NCI-H128 (cell line): ENCODE measurements around the gene ACSL5.
"Not testable (repeated sequence)": the region's sequence is repeated elsewhere in the genome, so short reads cannot be mapped to it uniquely, and the experiment has no call there.

Experiments
- DNase-seq: peaks from one replicate; lab custom pipeline; 2025; ENCODE audit not compliant: unreplicated experiment; lab: John Stamatoyannopoulos, UW

Gene ACSL5

GRCh38 chr10:112374724-112375541 is 1.0 kb downstream of the ACSL5 start:
- no peak for DNase-seq

DNA sequence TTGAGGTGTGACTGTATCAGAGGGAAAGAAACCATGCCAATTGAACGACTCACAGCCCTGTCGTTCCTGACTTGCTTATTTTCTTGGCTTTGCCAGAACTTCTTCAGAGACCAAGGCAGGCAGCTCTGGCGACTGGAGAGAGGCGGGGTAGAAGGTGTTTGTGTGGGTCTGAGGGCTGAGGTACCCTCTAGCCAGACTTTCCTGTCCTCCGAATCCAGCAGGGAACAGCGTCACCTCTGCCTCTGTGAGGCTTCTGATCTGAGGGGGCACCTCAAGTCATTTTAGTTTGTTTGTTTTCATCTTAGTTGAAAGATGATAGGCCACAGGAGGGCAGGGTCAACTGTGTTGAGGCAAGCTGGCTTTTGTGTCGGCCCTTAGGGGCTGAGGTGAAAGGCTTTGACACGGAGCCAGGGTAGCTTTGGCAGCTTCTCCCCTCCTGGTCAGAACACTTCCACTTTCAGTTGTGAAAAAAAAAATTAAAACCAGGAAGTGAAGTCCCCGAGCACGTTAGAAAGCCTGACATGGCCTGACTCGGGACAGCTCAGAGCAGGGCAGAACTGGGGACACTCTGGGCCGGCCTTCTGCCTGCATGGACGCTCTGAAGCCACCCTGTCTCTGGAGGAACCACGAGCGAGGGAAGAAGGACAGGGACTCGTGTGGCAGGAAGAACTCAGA is 1.9 kb downstream of the ACSL5 start:
- DNase-seq, result no peak

DNA sequence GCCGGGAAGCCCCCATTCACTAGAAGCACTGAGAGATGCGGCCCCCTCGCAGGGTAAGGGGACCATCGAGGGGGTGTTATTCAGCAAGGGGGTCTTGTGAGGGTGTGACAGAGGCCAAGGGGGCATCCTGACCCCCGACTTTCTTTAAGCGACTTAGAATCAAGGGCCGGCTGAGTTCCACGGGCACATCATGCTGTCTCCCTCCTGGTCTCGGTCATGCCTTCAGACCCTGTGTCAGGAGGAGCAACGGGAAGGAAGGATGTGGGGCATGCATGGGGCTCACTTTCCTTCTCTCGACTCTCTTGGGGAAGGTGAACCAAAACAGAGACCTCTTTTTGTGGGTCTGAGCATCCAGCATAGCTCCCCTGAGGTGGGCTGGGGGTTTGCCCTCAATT is 2.5 kb downstream of the ACSL5 start:
- no peak for DNase-seq

DNA sequence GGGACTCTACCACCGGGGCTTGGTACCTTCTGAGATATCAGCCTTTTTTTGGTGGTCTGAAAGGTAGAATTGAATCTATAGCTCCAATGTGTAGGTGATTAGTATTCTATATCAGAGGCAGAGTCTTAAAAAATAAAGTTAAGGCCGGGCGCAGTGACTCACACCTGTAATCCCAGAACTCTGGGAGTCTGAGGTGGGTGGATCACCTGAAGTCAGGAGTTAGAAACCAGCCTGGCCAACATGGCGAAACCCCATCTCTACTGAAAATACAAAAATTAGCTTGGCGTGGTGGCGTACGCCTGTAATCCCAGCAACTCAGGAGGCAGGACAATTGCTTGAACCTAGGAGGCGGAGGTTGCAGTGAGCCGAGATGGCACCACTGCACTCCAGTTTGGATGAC is 3.2 kb downstream of the ACSL5 start:
- not testable (repeated sequence) for DNase-seq

DNA sequence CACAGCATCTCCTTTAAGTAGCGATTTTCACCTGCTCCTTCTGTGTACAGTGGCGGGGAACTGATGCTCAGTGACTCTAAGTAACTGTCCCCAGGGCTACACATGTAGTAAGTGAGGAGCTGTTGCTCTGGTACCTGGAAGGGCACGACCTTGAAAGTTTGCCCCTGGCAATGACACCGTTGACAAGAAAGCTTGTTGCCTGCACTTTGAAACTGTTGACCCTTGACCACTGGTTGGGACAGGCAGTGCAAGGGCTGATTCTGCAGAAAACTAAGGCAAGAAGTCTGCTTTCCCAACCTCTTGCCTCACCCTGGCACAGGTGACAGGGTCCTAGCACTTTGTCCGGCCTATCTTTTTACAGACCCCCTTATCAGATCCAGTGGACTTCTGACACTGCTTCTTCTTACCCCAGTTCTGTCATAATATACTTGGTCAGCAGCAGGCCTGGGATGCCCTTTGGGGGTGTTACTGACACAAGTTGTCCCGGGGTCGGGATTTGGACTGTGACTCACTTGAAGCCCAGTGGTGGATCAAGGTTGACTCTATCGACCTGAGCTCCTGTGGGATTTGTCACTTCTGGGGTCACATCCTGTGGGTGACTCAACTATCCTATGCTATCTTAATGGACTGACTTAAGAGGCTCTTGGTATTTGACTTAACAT is 5.8 kb downstream of the ACSL5 start:
- no peak for DNase-seq

GRCh38 chr10:112382515-112383235 is 8.8 kb downstream of the ACSL5 start:
- no peak for DNase-seq

DNA sequence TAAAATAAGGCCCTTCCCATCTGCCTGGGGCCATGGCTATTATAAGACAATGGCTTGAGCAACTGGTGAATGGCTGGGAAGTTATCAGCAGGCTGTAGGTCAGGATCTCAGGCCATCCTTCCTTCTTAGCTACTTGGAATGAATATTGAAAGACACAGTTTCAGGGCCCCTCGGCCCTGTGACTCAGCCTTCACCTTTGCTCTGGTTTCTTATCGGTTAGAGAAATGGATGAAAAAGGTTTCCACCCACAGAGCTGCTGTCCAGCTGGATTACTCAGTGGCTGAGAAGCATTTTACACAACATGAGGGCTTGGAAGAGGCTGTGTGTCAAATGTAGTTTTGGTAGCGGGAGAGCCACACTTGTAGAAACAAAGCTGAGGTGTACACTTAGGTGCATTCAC is 9.4 kb downstream of the ACSL5 start:
- DNase-seq, result no peak

DNA sequence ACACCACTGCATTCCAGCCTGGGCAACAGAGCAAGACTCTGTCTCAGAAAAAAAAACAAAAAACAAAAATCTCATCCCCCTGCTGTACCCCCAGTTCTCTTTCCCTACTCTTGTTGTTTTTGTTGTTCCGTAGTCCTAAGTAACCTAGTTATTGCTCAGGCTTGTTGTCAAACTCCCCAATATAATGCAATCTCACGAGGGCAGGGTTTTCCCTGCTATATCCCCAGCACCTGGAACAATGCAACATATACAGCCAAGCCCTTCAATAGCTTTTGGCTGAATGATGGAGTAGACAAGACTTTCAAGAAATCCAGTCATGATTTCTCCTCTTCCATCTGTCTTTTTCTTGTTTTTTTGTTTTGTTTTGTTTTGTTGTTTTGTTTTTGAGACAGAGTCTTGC is 10.2 kb downstream of the ACSL5 start:
- DNase-seq, result no peak

DNA sequence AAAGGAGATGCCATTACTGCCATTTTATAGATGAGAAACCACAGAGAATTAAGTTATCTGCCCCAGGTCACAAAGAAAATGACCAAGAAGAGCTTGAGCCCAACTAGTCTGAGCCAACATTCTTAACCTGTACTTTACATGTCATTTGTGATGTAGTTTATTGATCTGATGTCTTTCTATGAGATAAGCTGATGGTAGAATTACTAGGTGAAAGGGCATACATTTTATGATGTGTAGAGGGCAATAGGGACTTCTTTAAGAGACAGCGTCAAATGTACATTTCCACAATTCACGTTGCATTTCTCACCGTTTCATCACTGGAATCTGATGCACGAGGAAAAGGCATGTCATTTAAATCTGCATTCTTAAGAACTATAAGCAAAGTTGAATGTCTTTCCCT is 11.3 kb downstream of the ACSL5 start:
- DNase-seq, result no peak

DNA sequence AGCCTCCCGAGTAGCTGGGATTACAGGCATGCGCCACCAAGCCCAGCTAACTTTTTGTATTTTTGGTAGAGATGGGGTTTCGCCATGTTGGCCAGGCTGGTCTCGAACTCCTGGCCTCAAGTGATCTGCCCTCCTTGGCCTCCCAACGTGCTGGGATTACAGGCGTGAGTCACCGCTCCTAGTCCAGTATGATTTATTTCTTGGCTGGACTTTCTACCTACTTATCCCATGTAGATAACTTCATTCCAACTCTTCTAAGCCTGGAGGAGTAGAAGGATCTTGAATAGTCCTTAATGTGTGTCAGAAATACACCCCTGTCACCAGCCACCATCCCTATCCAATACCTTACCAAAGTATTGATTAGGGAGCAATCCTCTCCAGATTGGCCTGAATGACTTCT is 14.1 kb downstream of the ACSL5 start:
- not testable (repeated sequence) for DNase-seq

DNA sequence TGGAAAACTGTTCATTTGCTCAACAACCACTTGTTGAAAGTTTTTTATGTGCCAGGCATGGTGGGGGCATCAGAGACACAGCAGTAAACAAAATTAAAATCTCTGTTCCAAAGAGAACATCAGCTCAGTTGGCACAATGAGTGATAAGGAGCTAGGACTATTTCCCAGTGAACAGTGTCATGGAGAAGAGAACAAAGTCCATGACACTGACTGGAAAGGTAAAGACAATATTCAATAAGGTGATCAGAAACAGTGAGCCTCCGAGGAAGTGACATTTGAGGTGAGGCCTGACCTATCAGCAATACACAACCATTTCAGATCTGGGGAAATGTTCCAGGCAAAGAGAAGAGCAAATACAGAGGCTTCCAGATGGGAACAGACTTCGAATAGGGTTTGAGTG is 14.6 kb downstream of the ACSL5 start:
- no peak for DNase-seq

DNA sequence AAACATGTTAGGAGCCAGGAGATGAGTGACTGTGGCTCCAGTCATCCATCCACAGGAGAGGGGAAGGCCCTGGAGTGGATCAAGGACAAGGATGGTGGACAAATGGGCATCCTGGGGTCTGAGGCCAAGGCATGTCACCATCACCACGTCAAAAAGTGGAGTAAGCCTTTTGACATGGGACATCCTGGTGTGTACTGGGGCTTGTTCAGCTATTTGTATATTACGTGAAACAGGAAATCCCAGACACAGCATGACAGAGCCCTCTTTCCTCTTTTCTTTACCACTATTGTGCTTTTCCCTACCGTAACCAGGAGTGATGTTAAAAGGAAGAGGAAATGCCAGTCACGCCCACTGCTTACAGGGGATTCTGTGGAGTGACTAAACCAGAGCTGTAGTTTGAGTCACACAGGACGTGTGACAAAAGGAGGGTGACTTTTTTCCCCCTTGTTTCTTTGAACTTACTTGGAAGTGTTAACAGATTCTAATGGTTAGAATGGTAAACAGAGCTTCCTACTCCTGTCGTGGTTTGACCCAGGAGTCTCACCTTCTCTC is 15.4 kb downstream of the ACSL5 start:
- no peak for DNase-seq

- DNase-seq, result no peak
Measured at GRCh38 chr10:112390125-112390703, 16.3 kb downstream of the ACSL5 start.

- no peak for DNase-seq
Measured at GRCh38 chr10:112393341-112393740, 19.4 kb downstream of the ACSL5 start.

GRCh38 chr10:112393827-112394226 is 19.9 kb downstream of the ACSL5 start:
- no peak for DNase-seq

DNA sequence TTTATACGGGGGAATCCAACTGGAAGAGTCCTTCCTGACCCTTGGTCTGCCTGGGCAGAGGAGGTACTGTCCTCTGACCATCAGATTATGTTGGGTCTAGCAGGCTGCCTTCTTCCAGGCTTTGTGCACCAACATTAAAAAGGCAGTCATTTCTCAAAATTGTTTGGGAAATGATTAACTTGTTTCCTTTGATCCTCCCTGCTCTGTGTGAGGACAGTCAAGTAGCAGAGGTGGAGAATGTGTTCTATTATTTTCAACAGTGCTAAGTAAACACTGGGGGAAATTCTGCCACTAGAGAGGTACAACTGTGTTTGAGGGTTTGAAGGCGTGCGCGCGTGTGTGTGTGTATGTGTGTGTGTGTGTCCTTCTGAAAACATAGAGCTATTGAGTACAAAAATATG is 20.6 kb downstream of the ACSL5 start:
- DNase-seq, result no peak

DNA sequence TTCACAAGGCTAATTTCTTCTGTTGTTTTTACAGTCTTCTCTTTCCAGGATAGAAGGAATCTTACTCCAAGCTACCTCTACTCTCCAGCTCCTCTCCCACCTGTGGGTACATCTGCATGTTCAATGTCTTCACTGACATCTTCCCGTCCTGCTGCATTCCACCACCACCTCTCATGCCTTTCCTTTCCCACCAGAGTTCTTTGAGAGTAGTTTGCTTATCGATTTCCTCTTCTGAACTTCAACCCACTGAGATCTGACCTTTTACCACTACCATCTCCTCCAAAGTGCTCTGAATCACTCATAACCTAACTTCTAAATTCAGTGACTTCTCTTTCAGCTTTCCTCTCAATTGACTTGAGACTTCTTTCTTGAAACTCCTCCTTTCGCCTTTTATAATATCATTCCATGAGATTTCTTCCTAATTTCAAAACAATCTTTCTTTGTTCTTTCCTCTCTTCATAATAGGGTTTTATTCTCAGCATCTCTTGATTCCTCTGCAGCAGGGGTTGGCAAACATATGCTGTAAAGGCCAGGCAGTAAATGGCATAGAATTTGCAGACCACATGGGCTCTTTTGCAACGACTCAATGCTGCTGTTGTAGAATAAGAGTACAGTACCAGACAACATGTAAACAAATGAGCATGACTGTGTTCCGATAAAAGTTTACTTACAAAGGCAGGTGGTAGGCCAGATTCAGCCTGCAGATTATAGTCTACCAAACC is 22.1 kb downstream of the ACSL5 start:
- no peak for DNase-seq

GRCh38 chr10:112397592-112397991 is 23.7 kb downstream of the ACSL5 start:
- DNase-seq, result no peak

- DNase-seq, result no peak
Measured at GRCh38 chr10:112402917-112403316, 29.0 kb downstream of the ACSL5 start.

DNA sequence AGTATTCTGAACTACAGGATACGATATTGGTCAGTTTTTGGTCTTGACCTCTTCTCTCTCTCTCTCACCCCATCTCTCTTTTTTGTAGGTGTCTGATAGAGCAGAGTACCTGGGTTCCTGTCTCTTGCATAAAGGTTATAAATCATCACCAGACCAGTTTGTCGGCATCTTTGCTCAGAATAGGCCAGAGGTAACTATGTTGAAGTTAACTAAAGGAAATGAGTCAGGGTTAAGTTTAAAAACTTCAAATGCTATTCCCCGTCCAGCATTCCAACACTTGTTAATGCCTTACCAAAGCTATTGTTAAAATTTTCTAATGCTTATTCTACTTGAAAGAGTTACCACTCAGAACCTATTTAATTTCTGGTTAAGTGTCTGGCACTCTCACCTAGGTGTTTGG is 30.7 kb downstream of the ACSL5 start:
- DNase-seq, result no peak
